ENCODE data around the gene FOXP1.
A peak's percentile ranks its signal among the peaks of the same experiment; 100 is the strongest.

Gene FOXP1

GRCh38 chr3:71254281-71255057 lies 329.1 kb downstream of the FOXP1 start:
- no peak for TF ChIP-seq CTCF (IDR thresholded peaks at IDR 0.05; ENCODE audit: low read depth, low read length, missing control alignments)
- in situ Hi-C loops (cut with HindIII; ENCODE audit: low pct_ligation_motif_present, low sequenced_read_pairs), result no loop called here
- DNase-seq, result peak; percentile 51
- peak overlapping the region; percentile 45 for H3K27ac ChIP-seq
- no peaks in the 10 kb centered on the region for H3K36me3 ChIP-seq (replicated peaks)
- no peaks in the 10 kb centered on the region for H3K27me3 ChIP-seq (replicated peaks)
- no peak overlapping the region for H3K4me3 ChIP-seq (ENCODE audit: low read depth, low read length)

GRCh38 chr3:71253169-71253568 lies 330.4 kb downstream of the FOXP1 start:
- no peak for DNase-seq
- in situ Hi-C loops (cut with HindIII; ENCODE audit: low pct_ligation_motif_present, low sequenced_read_pairs), result no loop called here
- Histone ChIP-seq H3K4me3 (ENCODE audit: low read depth, low read length) (no peak overlapping the region), H3K27ac (peak overlapping the region; percentile 96), H3K36me3 (replicated peaks) (no peaks in the 10 kb centered on the region), H3K27me3 (replicated peaks) (no peaks in the 10 kb centered on the region)
- TF ChIP-seq CTCF (IDR thresholded peaks at IDR 0.05; ENCODE audit: low read depth, low read length, missing control alignments), result no peak

GRCh38 chr3:71252466-71252865 lies 331.1 kb downstream of the FOXP1 start:
- H3K36me3 ChIP-seq (replicated peaks), result no peaks in the 10 kb centered on the region
- TF ChIP-seq CTCF (IDR thresholded peaks at IDR 0.05; ENCODE audit: low read depth, low read length, missing control alignments), result no peak
- DNase-seq, result no peak
- H3K27me3 ChIP-seq (replicated peaks), result no peaks in the 10 kb centered on the region
- in situ Hi-C loops (cut with HindIII; ENCODE audit: low pct_ligation_motif_present, low sequenced_read_pairs), result no loop called here
- H3K27ac ChIP-seq, result peak overlapping the region; percentile 96
- H3K4me3 ChIP-seq (ENCODE audit: low read depth, low read length), result no peak overlapping the region

GRCh38 chr3:71251156-71251775 lies 332.3 kb downstream of the FOXP1 start:
- peak; percentile 99 for DNase-seq
- H3K36me3 ChIP-seq (replicated peaks), result no peaks in the 10 kb centered on the region
- H3K27me3 ChIP-seq (replicated peaks), result no peaks in the 10 kb centered on the region
- H3K4me3 ChIP-seq (ENCODE audit: low read depth, low read length), result no peak overlapping the region
- in situ Hi-C loops (cut with HindIII; ENCODE audit: low pct_ligation_motif_present, low sequenced_read_pairs), result no loop called here
- TF ChIP-seq CTCF (IDR thresholded peaks at IDR 0.05; ENCODE audit: low read depth, low read length, missing control alignments), result no peak
- peak overlapping the region; percentile 96 for H3K27ac ChIP-seq

GRCh38 chr3:71250026-71250425 lies 333.5 kb downstream of the FOXP1 start:
- TF ChIP-seq CTCF (IDR thresholded peaks at IDR 0.05; ENCODE audit: low read depth, low read length, missing control alignments), result no peak
- Histone ChIP-seq H3K4me3 (ENCODE audit: low read depth, low read length) (no peak overlapping the region), H3K27ac (peak overlapping the region; percentile 96), H3K36me3 (replicated peaks) (no peaks in the 10 kb centered on the region), H3K27me3 (replicated peaks) (no peaks in the 10 kb centered on the region)
- DNase-seq, result peak; percentile 90
- in situ Hi-C loops (cut with HindIII; ENCODE audit: low pct_ligation_motif_present, low sequenced_read_pairs), result no loop called here
